ENCODE data around the gene KLHL7.

Gene KLHL7

DNA sequence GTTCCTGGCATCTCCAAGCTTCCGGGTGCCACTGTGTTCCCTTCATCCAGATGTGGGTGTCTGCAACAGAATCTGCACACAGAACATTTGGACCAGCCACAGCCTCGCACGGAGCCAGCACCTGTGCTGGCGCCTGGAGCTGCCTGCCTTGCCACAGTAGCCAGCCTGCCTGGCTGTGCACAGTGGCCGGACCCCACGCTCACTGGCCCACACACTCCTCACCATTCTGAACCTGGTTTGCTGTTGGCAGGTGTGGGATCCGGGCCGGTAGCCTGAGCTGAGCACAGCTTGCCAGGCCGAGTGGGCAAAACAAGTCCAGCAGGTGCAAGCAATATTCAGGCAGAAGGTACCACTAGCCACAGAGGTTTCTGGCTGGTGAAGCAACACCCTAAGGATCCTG lies 7.6 kb upstream of the KLHL7 start:
- DNase-seq (ENCODE audit: low spot score), result no peak
- TF ChIP-seq, protein P1, sequence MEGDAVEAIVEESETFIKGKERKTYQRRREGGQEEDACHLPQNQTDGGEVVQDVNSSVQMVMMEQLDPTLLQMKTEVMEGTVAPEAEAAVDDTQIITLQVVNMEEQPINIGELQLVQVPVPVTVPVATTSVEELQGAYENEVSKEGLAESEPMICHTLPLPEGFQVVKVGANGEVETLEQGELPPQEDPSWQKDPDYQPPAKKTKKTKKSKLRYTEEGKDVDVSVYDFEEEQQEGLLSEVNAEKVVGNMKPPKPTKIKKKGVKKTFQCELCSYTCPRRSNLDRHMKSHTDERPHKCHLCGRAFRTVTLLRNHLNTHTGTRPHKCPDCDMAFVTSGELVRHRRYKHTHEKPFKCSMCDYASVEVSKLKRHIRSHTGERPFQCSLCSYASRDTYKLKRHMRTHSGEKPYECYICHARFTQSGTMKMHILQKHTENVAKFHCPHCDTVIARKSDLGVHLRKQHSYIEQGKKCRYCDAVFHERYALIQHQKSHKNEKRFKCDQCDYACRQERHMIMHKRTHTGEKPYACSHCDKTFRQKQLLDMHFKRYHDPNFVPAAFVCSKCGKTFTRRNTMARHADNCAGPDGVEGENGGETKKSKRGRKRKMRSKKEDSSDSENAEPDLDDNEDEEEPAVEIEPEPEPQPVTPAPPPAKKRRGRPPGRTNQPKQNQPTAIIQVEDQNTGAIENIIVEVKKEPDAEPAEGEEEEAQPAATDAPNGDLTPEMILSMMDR (IDR thresholded peaks at IDR 0.05; ENCODE audit: extremely low read depth, missing control alignments), result no peak

DNA sequence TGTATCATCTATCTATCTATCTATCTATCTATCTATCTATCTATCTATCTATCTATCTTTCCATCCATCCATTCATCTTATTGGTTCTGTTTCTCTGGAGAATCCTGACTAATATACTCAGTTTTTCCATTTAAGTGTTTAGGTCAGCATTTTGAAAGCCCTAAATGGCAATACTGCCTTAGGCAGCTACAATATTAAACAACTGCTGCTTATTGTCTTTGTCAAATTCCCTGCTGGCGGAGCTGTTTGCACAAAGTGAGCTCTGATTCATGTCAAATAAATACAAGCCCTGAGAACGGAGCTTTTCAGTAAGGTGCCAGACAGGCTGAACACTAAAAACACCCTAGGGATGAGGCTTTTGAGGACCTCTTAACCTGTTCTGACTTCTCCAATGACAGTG lies 7.1 kb upstream of the KLHL7 start:
- DNase-seq (ENCODE audit: low spot score), result no peak
- TF ChIP-seq, protein P1 (IDR thresholded peaks at IDR 0.05; ENCODE audit: extremely low read depth, missing control alignments), result no peak

DNA sequence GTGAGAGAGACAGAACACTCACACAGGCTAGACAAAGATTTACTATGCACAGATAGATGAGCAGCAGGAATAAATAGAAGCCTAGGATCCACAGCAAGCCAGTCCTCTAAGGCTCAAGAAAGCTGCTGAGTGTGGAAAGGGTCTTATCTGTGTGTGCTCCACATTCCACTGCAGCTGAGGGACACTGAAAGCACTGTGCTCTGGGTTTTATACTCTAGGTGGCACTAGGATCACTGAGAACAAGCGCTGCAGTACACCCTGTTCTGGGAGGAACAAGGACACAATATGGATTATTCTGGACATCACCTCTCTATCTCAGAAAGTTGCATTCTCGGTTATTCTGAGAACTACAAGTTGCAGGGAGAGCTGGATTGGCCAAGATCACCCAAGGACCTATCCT lies 4.9 kb upstream of the KLHL7 start:
- TF ChIP-seq, protein P1 (IDR thresholded peaks at IDR 0.05; ENCODE audit: extremely low read depth, missing control alignments), result no peak
- no peak for DNase-seq (ENCODE audit: low spot score)

DNA sequence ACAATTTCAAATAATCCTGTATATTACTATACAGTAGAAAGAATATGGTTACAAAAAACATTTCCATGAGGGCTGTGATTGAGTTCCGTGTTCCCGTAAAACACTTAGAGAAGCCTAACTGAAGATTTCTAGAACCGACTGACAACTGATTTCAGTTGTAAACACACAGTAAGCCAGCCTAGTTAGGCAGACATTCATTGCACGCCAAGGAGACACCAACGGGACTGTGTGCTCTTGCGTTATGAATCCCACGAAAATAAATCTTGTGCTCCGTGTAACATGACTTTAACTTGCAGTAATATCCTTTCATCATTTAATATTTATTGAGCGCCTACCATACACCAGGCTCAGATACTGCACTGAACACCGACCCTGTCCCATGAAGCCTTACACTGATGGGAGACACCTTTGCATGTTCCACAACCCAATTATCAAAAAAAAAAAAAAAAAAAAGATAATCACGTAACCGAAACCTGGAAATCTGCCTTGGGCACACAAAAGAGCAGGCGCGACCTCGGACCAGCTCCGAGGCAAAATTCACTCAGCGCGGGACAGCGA lies 420 bp upstream of the KLHL7 start:
- DNase-seq (ENCODE audit: low spot score), result no peak

DNA sequence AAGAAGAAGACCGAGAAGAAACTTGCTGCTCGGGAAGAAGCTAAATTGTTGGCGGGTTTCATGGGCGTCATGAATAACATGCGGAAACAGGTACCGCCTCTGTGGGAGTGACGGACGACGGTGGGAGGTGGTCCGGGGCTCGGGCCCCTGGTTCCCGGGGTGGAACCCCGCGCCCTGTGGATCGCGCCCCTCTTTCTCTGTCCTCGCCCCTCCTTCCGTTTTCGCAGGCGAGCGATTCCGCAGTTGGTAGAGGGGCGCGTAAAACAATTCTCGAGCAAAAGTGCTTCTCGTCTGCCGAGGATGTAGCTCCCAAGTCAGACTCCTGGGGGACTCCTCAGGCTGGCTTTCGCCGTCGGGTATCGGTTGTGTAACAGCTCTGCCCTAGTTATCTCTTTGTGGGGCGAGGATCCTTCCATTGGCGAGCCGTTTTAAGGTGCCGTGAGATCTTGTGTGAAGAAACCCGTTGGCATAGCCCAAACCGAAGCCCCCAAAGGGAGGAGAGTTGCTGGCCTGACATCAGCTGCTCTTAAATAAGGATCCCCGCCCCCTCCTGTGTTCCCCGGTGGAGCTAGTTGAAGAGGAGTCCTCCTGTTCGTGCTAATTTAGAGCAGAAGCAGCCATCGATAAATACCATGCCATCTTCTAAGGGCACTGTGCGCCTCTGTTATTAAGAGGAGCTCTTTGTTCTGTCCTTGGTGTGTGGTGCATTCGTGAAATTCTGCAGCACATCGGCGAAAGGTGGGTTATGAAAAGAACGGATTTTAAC lies 655 bp downstream of the KLHL7 start:
- DNase-seq (ENCODE audit: low spot score), result peak; percentile 35
- TF ChIP-seq, protein P1 (IDR thresholded peaks at IDR 0.05; ENCODE audit: extremely low read depth, missing control alignments), result no peak

More for the DNA sequence above, 420 bp upstream of the KLHL7 start:
- TF ChIP-seq, protein P1 (IDR thresholded peaks at IDR 0.05; ENCODE audit: extremely low read depth, missing control alignments), result no peak

DNA sequence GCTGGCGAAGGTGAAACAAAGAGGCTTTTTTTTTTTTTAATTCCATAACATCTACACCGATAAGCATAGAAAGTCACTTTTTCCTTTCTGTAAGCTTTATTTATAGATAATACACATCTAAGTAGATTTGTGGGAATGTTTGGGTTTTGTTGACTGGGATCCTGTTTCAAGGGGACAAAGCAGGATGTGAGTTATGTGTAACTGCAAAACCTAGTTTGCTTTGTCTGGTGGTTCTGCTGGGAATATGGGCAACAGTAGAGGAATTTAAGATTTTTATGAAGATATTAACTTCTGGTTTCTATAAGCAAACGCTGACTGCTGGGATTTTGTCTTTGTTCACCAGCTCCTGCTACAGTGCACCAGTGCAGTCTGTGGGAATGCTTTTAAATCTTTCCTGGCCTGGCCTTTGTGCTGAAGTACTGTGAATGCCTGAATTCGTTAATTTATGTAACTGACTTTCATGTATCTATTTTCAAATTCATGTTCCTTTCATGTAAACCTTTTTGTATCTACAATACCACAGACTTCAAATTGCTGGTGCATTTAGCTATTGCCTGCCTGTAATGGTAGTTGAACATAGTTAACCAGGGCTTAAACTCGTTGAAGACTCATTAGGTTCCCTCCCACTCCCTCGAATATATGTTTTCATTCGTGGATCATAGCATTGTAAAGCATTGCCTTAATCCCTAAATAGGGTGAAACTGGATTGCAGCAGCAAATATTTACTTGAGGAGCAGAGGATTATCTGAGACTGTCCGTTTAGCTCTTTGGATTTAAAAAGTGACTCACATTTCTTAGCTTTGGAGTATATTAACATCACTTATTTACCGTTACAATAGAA lies 1.5 kb downstream of the KLHL7 start:
- TF ChIP-seq, protein P1 (IDR thresholded peaks at IDR 0.05; ENCODE audit: extremely low read depth, missing control alignments), result no peak
- DNase-seq (ENCODE audit: low spot score), result no peak

DNA sequence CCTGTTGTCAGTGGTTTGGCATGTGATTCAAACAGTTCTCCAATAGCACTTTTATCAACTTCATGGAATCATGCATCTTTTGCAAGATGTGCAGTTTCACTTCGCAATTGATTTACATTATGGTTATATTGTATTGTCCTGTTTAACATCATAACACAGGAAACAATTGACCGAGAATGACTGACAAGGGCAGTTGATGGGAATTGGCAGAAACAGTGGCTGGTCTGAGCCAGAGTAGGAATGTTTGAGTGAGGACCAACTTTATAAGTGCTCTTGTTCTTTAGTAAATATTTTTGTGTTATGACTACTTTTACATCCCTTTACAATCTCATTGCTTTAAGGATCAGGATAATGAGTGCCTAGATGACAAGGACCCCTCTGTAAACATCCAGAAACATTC lies 2.2 kb downstream of the KLHL7 start:
- no peak for DNase-seq (ENCODE audit: low spot score)

More for the DNA sequence above, 2.2 kb downstream of the KLHL7 start:
- TF ChIP-seq, protein P1 (IDR thresholded peaks at IDR 0.05; ENCODE audit: extremely low read depth, missing control alignments), result no peak

All from GM20000 (cell line).